CD14-positive monocyte (primary cell): Measurements from ENCODE around the gene YIF1B. TPM values are rescaled to one million over a fixed set of nuclear protein-coding genes. Genes with fewer than 3 reads are reported as not detected.
"Not testable (repeated sequence)": the region's sequence is repeated elsewhere in the genome, so short reads cannot be mapped to it uniquely, and the experiment has no call there.

ENCODE experiments used
- DNase-seq, 3 donors: peaks; one replicate each; pipeline ENCODE4 v3.0.0-alpha.2; 2011 to 2022
- H2AFZ ChIP-seq: 2 replicates; pipeline ENCODE4 v1.6.0; 2012; ENCODE audit warnings: mild to moderate bottlenecking, low read depth, low read length, inconsistent platforms; ENCODE audit not compliant: insufficient read depth, poor library complexity, severe bottlenecking
- H3K27ac ChIP-seq, 2 donors: 1 replicate in 1 of 2; 2 replicates in 1 of 2; pipeline ENCODE4 v1.5.1; 2012 to 2013; ENCODE audit warnings: low read length in 2 of 2, control low read depth in 1 of 2, inconsistent platforms in 1 of 2, low read depth in 1 of 2, mild to moderate bottlenecking in 1 of 2
- H3K27me3 ChIP-seq, 2 donors: one replicate each; pipeline versions ENCODE4 v1.6.0 to v1.6.1; 2011 to 2013; ENCODE audit warnings: low read length in 2 of 2; ENCODE audit not compliant: control insufficient read depth in 2 of 2, insufficient read depth in 2 of 2
- H3K36me3 ChIP-seq, 2 donors: replicated peaks in 1 of 2; 1 replicate in 1 of 2; 2 replicates in 1 of 2; pipeline versions ENCODE4 v1.5.1 to v1.6.1; 2012 to 2013; ENCODE audit warnings: low read length in 2 of 2, control low read depth in 1 of 2, inconsistent platforms in 1 of 2, mild to moderate bottlenecking in 1 of 2; ENCODE audit not compliant: insufficient read depth in 2 of 2, control insufficient read depth in 1 of 2
- H3K4me1 ChIP-seq, 2 donors: 1 replicate in 1 of 2; 2 replicates in 1 of 2; pipeline versions ENCODE4 v1.5.1 to v1.6.1; 2012 to 2013; ENCODE audit warnings: low read length in 2 of 2, control low read depth in 1 of 2, inconsistent platforms in 1 of 2, mild to moderate bottlenecking in 1 of 2, moderate library complexity in 1 of 2; ENCODE audit not compliant: insufficient read depth in 2 of 2, control insufficient read depth in 1 of 2
- H3K4me2 ChIP-seq: replicated peaks from 2 replicates; pipeline ENCODE3; 2012; ENCODE audit warnings: low read length, moderate library complexity, mild to moderate bottlenecking; ENCODE audit not compliant: poor library complexity, severe bottlenecking; ENCODE audit errors: extremely low read depth
- H3K4me3 ChIP-seq, 3 experiments: fragments of 200-600 bp in 1 of 3; sonication (generic) in 1 of 3; replicated peaks in 1 of 3; 1 replicate in 2 of 3; 2 replicates in 1 of 3; pipeline ENCODE4 v1.5.1; 2011 to 2013; ENCODE audit warnings: low read length in 3 of 3, mild to moderate bottlenecking in 3 of 3, control low read depth in 2 of 3, low read depth in 2 of 3, inconsistent platforms in 1 of 3, moderate library complexity in 1 of 3
- H3K79me2 ChIP-seq: 2 replicates; pipeline ENCODE4 v1.6.0; 2012; ENCODE audit warnings: mild to moderate bottlenecking, control low read depth, inconsistent platforms, low read length, moderate library complexity; ENCODE audit not compliant: insufficient read depth
- H3K9ac ChIP-seq: 2 replicates; pipeline ENCODE4 v1.6.0; 2017; ENCODE audit warnings: low read length, mild to moderate bottlenecking; ENCODE audit not compliant: insufficient read depth, poor library complexity, severe bottlenecking
- H3K9me3 ChIP-seq, 2 donors: replicated peaks in 1 of 2; 1 replicate in 1 of 2; 2 replicates in 1 of 2; pipeline versions ENCODE4 v1.5.1 to v1.6.1; 2012 to 2013; ENCODE audit warnings: low read length in 2 of 2, control low read depth in 1 of 2; ENCODE audit not compliant: control insufficient read depth in 1 of 2, insufficient read depth in 1 of 2
- H4K20me1 ChIP-seq: 2 replicates; pipeline ENCODE4 v1.6.0; 2012; ENCODE audit warnings: mild to moderate bottlenecking, low read length, control low read depth, moderate library complexity; ENCODE audit not compliant: insufficient read depth
- H3K27ac Mint-ChIP-seq, 7 donors: one replicate each; pipeline ENCODE4 v1.8.0; 2020; ENCODE audit warnings: mild to moderate bottlenecking in 7 of 7, mixed read lengths in 7 of 7, moderate library complexity in 6 of 7, inconsistent platforms in 2 of 7
- H3K27me3 Mint-ChIP-seq, 3 donors: one replicate each; pipeline ENCODE4 v1.8.0; 2021 to 2022; ENCODE audit warnings: low read depth in 3 of 3, mild to moderate bottlenecking in 3 of 3, mixed read lengths in 3 of 3, moderate library complexity in 3 of 3, inconsistent platforms in 1 of 3
- H3K36me3 Mint-ChIP-seq, 2 donors: one replicate each; pipeline ENCODE4 v1.8.0; 2020; ENCODE audit warnings: mixed read lengths in 2 of 2, inconsistent platforms in 1 of 2, mild to moderate bottlenecking in 1 of 2
- H3K4me1 Mint-ChIP-seq: one replicate; pipeline ENCODE4 v1.8.0; 2020; ENCODE audit warnings: mild to moderate bottlenecking, mixed read lengths
- H3K4me3 Mint-ChIP-seq, 2 donors: one replicate each; pipeline ENCODE4 v1.8.0; 2020; ENCODE audit warnings: mild to moderate bottlenecking in 2 of 2, mixed read lengths in 2 of 2, moderate library complexity in 1 of 2
- H3K9me3 Mint-ChIP-seq, 7 donors: one replicate each; pipeline ENCODE4 v1.8.0; 2020 to 2022; ENCODE audit warnings: mixed read lengths in 7 of 7, mild to moderate bottlenecking in 6 of 7, moderate library complexity in 6 of 7, inconsistent platforms in 2 of 7
- WGBS: methylation state at CpG from one replicate; pipeline ENCODE4 v1.1.5; 2013; ENCODE audit warnings: missing lambda C conversion rate; ENCODE audit not compliant: insufficient coverage; 5-methylcytosine and 5-hydroxymethylcytosine counted together
- intact Hi-C, 2 donors: fragments of 100-400 bp; cut with micrococcal nuclease; formaldehyde crosslinking; loops; one replicate each; pipeline versions ENCODE4 v1.15.0 to v1.15.1; 2023
- polyA minus RNA-seq: library from RNA; depleted of rRNA, polyadenylated mRNA; stranded (reverse); fragments of >200 nt; gene quantifications from 2 replicates; pipeline ENCODE4 v1.2.3, GENCODE V29; 2012
- polyA plus RNA-seq, 3 donors: library from polyadenylated mRNA; depleted of rRNA in 1 of 3; unstranded in 2 of 3; stranded (reverse) in 1 of 3; fragments of 300-500 nt in 2 of 3; fragments of >200 nt in 1 of 3; fragmentation: Illumina TruSeq in 2 of 3; gene quantifications; 1 replicate in 2 of 3; 2 replicates in 1 of 3; pipeline ENCODE4 v1.2.3, GENCODE V29; 2012 to 2021
- total RNA-seq, 12 experiments: library from RNA in 1 of 12; stranded (reverse) in 1 of 12; fragments of 120-200 nt in 1 of 12; gene quantifications; one replicate each; pipeline ENCODE4 v1.2.4 and lab custom pipeline; 2013 to 2026; ENCODE audit warnings: mixed read lengths in 6 of 12, inconsistent platforms in 1 of 12
- TF ChIP-seq, protein P1 (sequence below): fragments of 200-600 bp; IDR thresholded peaks from one replicate; pipeline ENCODE4 v1.8.0; 2022; ENCODE audit warnings: antibody characterized with exemption, mild to moderate bottlenecking

Gene YIF1B, protein sequence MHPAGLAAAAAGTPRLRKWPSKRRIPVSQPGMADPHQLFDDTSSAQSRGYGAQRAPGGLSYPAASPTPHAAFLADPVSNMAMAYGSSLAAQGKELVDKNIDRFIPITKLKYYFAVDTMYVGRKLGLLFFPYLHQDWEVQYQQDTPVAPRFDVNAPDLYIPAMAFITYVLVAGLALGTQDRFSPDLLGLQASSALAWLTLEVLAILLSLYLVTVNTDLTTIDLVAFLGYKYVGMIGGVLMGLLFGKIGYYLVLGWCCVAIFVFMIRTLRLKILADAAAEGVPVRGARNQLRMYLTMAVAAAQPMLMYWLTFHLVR
- total RNA-seq (2013): 65.5 TPM
- polyA plus RNA-seq (10 to 100 TPM; 79.4 to 90.5 (median 86.1) TPM), polyA minus RNA-seq (48.1 and 74.9 TPM in 2 replicates), total RNA-seq (lab: John Stamatoyannopoulos, UW) (1.8 to 22.1 (median 18.5) reads per million in 11 experiments)

DNA sequence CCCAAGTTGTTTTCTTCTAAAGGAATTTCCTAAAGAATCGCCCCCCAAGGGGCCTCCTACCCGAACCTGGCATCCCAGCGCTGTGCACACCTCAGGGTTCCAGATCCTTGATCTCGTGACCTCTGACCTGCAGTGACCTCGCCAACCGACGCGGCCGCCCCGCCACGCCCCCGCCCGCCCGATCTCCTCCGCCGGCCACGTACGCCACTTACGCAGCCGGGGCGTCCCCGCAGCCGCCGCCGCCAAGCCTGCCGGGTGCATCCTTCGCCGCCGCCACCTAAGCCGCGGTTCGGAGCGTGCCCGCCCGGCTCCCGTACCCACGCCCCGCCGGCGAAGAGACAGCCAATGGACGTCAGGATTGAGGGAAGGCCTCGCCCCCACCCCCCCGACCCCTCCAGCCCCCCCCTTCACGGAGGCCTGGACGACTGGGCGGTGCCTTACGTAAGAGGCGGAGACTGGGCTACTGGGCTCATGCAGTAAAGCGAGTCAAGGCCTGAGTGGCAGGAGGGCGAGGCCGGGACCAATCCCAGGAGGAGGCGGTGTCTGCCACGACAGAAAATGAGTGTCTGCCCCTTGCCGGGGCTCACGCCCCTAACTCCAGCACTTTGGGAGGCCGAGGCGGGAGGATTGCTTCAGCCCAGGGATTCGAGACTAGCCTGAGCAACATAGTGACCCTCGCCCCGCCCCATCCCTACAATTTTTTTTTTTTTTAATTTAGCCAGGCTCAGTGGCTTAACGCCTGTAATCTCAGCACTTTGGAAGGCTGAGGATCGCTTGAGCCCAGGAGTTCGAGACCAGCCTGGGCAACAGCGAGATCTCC lies at the start of gene YIF1B:
Gene YIF1B (minus strand): TSS at position 291 of the 820 bp plus-strand sequence. CDS start 30 bp downstream, at position 261.
- Histone ChIP-seq H3K36me3 (no peaks in the 10 kb centered on the region), H2AFZ (peak within 1 kb of the TSS; percentile 86), H4K20me1 (peaks cover 2% of the 10 kb centered on the region), H3K27ac (peak within 1 kb of the TSS; percentile 91 to 92), H3K9me3 (no peaks in the 10 kb centered on the region), H3K4me2 (peak within 1 kb of the TSS; percentile 98), H3K79me2 (peaks cover 48% of the 10 kb centered on the region), H3K4me1 (peaks cover 69 to 85% of the 10 kb centered on the region in 2 donors), H3K9ac (peak within 1 kb of the TSS; percentile 70), H3K4me3 (peak within 1 kb of the TSS; percentile 44 to 85 (median 61)), H3K27me3 (no peaks in the 10 kb centered on the region)
- Mint-ChIP-seq H3K27me3 (peaks cover 2 to 4% (median 3%) of the 10 kb centered on the region in 3 donors), H3K27ac (peak within 1 kb of the TSS; percentile 92 to 98 (median 95)), H3K4me3 (peak within 1 kb of the TSS; percentile 77 to 91), H3K4me1 (peaks cover 68% of the 10 kb centered on the region), H3K9me3 (peaks cover 0 to 5% (median 0%) of the 10 kb centered on the region in 7 donors), H3K36me3 (peaks cover 7% of the 10 kb centered on the region in 2 donors)
- TF ChIP-seq, protein P1, sequence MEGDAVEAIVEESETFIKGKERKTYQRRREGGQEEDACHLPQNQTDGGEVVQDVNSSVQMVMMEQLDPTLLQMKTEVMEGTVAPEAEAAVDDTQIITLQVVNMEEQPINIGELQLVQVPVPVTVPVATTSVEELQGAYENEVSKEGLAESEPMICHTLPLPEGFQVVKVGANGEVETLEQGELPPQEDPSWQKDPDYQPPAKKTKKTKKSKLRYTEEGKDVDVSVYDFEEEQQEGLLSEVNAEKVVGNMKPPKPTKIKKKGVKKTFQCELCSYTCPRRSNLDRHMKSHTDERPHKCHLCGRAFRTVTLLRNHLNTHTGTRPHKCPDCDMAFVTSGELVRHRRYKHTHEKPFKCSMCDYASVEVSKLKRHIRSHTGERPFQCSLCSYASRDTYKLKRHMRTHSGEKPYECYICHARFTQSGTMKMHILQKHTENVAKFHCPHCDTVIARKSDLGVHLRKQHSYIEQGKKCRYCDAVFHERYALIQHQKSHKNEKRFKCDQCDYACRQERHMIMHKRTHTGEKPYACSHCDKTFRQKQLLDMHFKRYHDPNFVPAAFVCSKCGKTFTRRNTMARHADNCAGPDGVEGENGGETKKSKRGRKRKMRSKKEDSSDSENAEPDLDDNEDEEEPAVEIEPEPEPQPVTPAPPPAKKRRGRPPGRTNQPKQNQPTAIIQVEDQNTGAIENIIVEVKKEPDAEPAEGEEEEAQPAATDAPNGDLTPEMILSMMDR: no peak
- DNase-seq: peak; percentile 94 to 97 (median 95)
- intact Hi-C loops: loop anchor here (2.0 to 5.0 kb wide), 4 partner anchors 19 to 409 kb away; partner anchors contain the start of genes SIPA1L3 (in 2 of the 2), WDR87 (in 2 of the 2), CATSPERG (in 1 of the 2) and EIF3K (in 1 of the 2)
- WGBS: under 1% methylated on average over 38 of the region's 64 CpGs

DNA sequence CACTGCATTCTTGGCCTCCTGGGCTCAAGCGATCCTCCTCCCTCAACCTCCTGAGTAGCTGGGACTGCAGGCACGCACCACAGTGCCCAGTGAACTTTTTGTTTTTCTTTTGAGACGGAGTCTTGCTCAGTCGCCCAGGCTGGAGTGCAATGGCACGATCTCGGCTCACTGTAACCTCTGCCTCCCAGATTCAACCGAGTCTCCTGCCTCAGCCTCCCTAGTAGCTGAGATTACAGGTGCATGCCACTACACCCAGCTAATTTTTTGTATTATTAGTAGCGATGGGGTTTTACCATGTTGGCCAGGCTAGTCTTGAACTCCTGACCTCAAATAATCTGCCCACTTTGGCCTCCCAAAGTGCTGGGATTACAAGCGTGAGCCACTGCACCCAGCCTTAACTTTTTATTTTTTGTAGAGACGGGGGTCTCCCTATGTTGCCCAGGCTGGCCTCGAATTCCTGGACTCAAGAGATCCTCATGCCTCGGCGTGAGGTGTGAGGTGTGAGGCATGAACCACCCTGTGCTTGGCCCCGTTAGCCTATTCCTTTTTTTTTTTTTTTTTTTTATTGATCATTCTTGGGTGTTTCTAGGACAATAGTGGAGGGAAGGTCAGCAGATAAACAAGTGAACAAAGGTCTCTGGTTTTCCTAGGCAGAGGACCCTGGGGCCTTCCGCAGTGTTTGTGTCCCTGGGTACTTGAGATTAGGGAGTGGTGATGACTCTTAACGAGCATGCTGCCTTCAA lies 47.4 kb upstream of the YIF1B start:
- H3K4me1 Mint-ChIP-seq: peaks cover 24% of the 10 kb centered on the region
- Histone ChIP-seq H3K27me3 (peaks cover 0 to 30% of the 10 kb centered on the region in 2 donors), H2AFZ (peak overlapping the region; percentile 93), H3K4me1 (peaks cover 18 to 23% of the 10 kb centered on the region in 2 donors), H3K4me3 (peak overlapping the region in 1 of 3 experiments; percentile 88), H3K4me2 (peak overlapping the region; percentile 90)
- DNase-seq, H3K27ac ChIP-seq, intact Hi-C loops, H3K36me3 ChIP-seq, H4K20me1 ChIP-seq, H3K79me2 ChIP-seq, H3K36me3 Mint-ChIP-seq, H3K9ac ChIP-seq, H3K9me3 ChIP-seq: not testable (repeated sequence)
- peaks cover 0 to 13% (median 7%) of the 10 kb centered on the region in 7 donors for H3K9me3 Mint-ChIP-seq
- peak overlapping the region in 1 of 7 donors; percentile 53 for H3K27ac Mint-ChIP-seq
- peaks cover 32 to 44% (median 44%) of the 10 kb centered on the region in 3 donors for H3K27me3 Mint-ChIP-seq
- 79% methylated on average over 6 of the region's 16 CpGs for WGBS
- H3K4me3 Mint-ChIP-seq: peak overlapping the region in 1 of 2 donors; percentile 86
